Smooth muscle cell (in vitro differentiated cells): Measurements from ENCODE around the gene TTC22. TPM values are rescaled to one million over a fixed set of nuclear protein-coding genes. Genes with fewer than 3 reads are reported as not detected.

ENCODE experiments used
- DNase-seq: peaks from one replicate; lab custom pipeline; 2025; ENCODE audit not compliant: unreplicated experiment; lab: John Stamatoyannopoulos, UW
- H2AFZ ChIP-seq: fragments of 200-600 bp; sonication (generic); 2 replicates; pipeline ENCODE4 v1.6.0; 2016; ENCODE audit warnings: antibody characterized with exemption, low read depth, mild to moderate bottlenecking
- H3F3A ChIP-seq: fragments of 200-600 bp; sonication (generic); 2 replicates; pipeline ENCODE4 v1.6.0; 2017; ENCODE audit warnings: antibody characterized with exemption, low read depth
- H3K27ac ChIP-seq: fragments of 200-600 bp; sonication (generic); 2 replicates; pipeline ENCODE4 v1.5.1; 2016; ENCODE audit warnings: low read depth, mild to moderate bottlenecking
- H3K27me3 ChIP-seq: fragments of 200-600 bp; sonication (generic); 2 replicates; pipeline ENCODE4 v1.6.1; 2016; ENCODE audit warnings: low read depth, mild to moderate bottlenecking
- H3K36me3 ChIP-seq: fragments of 200-600 bp; sonication (generic); 2 replicates; pipeline ENCODE4 v1.5.1; 2016; ENCODE audit warnings: low read depth
- H3K4me1 ChIP-seq: fragments of 200-600 bp; sonication (generic); 2 replicates; pipeline ENCODE4 v1.5.1; 2016; ENCODE audit warnings: low read depth
- H3K4me2 ChIP-seq: fragments of 200-600 bp; sonication (generic); 2 replicates; pipeline ENCODE4 v1.6.0; 2016; ENCODE audit warnings: mild to moderate bottlenecking
- H3K4me3 ChIP-seq: fragments of 200-600 bp; sonication (generic); 2 replicates; pipeline ENCODE4 v1.5.1; 2016; ENCODE audit warnings: mild to moderate bottlenecking
- H3K79me2 ChIP-seq: fragments of 200-600 bp; sonication (generic); 2 replicates; pipeline ENCODE4 v1.6.0; 2016; ENCODE audit warnings: low read depth, mild to moderate bottlenecking
- H3K9ac ChIP-seq: fragments of 200-600 bp; sonication (generic); 2 replicates; pipeline ENCODE4 v1.6.0; 2016; ENCODE audit warnings: low read depth
- H3K9me3 ChIP-seq: fragments of 200-600 bp; sonication (generic); replicated peaks from 2 replicates; pipeline ENCODE4 v1.5.1; 2016; ENCODE audit warnings: low read depth
- H4K20me1 ChIP-seq: fragments of 200-600 bp; sonication (generic); 2 replicates; pipeline ENCODE4 v1.6.0; 2016; ENCODE audit warnings: low read depth
- CTCF ChIP-seq: fragments of 200-600 bp; sonication (generic); IDR thresholded peaks from 2 replicates; pipeline ENCODE4 v1.5.1; 2017; ENCODE audit warnings: borderline replicate concordance, mild to moderate bottlenecking, antibody characterized with exemption; ENCODE audit not compliant: insufficient read depth, poor library complexity, severe bottlenecking
- WGBS: methylation state at CpG from one replicate; pipeline ENCODE4 v1.1.7; 2016; ENCODE audit warnings: low lambda C conversion rate; 5-methylcytosine and 5-hydroxymethylcytosine counted together
- polyA plus RNA-seq: library from polyadenylated mRNA; unstranded; fragments of >200 nt; fragmentation: Nextera tagmentation; extraction: Ambion mirVana; gene quantifications from 2 replicates; pipeline ENCODE4 v1.2.1, GENCODE V29; 2016
- total RNA-seq: library from RNA; depleted of rRNA; stranded (reverse); fragments of >200 nt; gene quantifications from 2 replicates; pipeline ENCODE4 v1.2.3, GENCODE V29; 2014

TTC22 gene
- total and polyA plus RNA-seq, 2 experiments from 2014 or later, result 0.50 to 1.3 TPM

GRCh38 chr1:54816130-54816529, 15.0 kb upstream of the TTC22 start:
- Histone ChIP-seq H3K4me3 (no peak overlapping the region), H3K79me2 (no peaks in the 10 kb centered on the region), H3K9ac (no peak overlapping the region), H3K9me3 (no peaks in the 10 kb centered on the region), H3K4me2 (no peak overlapping the region), H3K27me3 (no peaks in the 10 kb centered on the region), H3K27ac (no peak overlapping the region), H2AFZ (no peak overlapping the region), H3K36me3 (no peaks in the 10 kb centered on the region), H3F3A (no peaks in the 10 kb centered on the region), H4K20me1 (no peaks in the 10 kb centered on the region), H3K4me1 (no peaks in the 10 kb centered on the region)
- no peak for TF ChIP-seq CTCF
- WGBS, result 70% methylated on average over 6 of the region's 6 CpGs
- DNase-seq, result no peak

GRCh38 chr1:54815086-54815876, 14.2 kb upstream of the TTC22 start:
- no peak overlapping the region for H2AFZ ChIP-seq
- no peaks in the 10 kb centered on the region for H4K20me1 ChIP-seq
- 92% methylated on average over 7 of the region's 7 CpGs for WGBS
- no peaks in the 10 kb centered on the region for H3K36me3 ChIP-seq
- H3F3A ChIP-seq, result no peaks in the 10 kb centered on the region
- no peaks in the 10 kb centered on the region for H3K79me2 ChIP-seq
- no peak overlapping the region for H3K4me2 ChIP-seq
- no peaks in the 10 kb centered on the region for H3K27me3 ChIP-seq
- H3K9me3 ChIP-seq, result no peaks in the 10 kb centered on the region
- no peak for DNase-seq
- no peak overlapping the region for H3K27ac ChIP-seq
- TF ChIP-seq CTCF, result no peak
- no peak overlapping the region for H3K4me3 ChIP-seq
- no peak overlapping the region for H3K9ac ChIP-seq
- no peaks in the 10 kb centered on the region for H3K4me1 ChIP-seq

DNA sequence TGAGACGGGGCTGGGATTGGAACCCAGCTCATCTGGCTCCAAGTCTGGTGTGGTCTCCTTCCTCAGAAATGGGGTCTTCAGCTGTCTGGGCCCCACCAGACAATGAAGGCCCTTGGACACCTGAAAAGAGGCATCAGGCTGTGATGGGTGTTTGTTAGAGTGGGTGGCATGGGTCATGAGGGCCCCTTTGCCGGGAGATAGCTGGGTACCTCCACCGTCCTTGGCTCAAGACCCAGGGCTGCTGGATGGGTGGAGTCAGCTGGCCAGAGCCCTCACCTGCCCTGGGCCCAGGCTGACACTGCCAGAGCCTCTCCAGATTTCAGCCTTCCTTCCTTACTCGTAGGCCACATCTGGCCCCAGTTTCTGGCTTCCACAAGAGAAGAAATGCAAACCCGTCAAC, 13.4 kb upstream of the TTC22 start:
- H3K4me2 ChIP-seq, result no peak overlapping the region
- H3K27me3 ChIP-seq, result no peaks in the 10 kb centered on the region
- H3K4me1 ChIP-seq, result no peaks in the 10 kb centered on the region
- DNase-seq, result no peak
- H3K9ac ChIP-seq, result no peak overlapping the region
- TF ChIP-seq CTCF, result no peak
- no peak overlapping the region for H2AFZ ChIP-seq
- 96% methylated on average over 5 of the region's 5 CpGs for WGBS
- H3K4me3 ChIP-seq, result no peak overlapping the region
- no peaks in the 10 kb centered on the region for H3F3A ChIP-seq
- no peaks in the 10 kb centered on the region for H3K79me2 ChIP-seq
- no peaks in the 10 kb centered on the region for H3K9me3 ChIP-seq
- no peaks in the 10 kb centered on the region for H3K36me3 ChIP-seq
- no peak overlapping the region for H3K27ac ChIP-seq
- H4K20me1 ChIP-seq, result no peaks in the 10 kb centered on the region

GRCh38 chr1:54814126-54814498, 13.0 kb upstream of the TTC22 start:
- WGBS, result 75% methylated on average over 10 of the region's 10 CpGs

More at GRCh38 chr1:54814126-54814498, 13.0 kb upstream of the TTC22 start:
- Histone ChIP-seq H3K27me3 (no peaks in the 10 kb centered on the region), H3K36me3 (no peaks in the 10 kb centered on the region), H3K79me2 (no peaks in the 10 kb centered on the region), H2AFZ (no peak overlapping the region), H3K9ac (no peak overlapping the region), H4K20me1 (no peaks in the 10 kb centered on the region), H3K9me3 (no peaks in the 10 kb centered on the region), H3K4me2 (no peak overlapping the region), H3K27ac (no peak overlapping the region), H3F3A (no peaks in the 10 kb centered on the region), H3K4me1 (no peaks in the 10 kb centered on the region), H3K4me3 (no peak overlapping the region)
- TF ChIP-seq CTCF, result no peak
- DNase-seq, result no peak
